Liver (tissue), 9 donors: Measurements from ENCODE around the gene STAT3. TPM values are rescaled to one million over a fixed set of nuclear protein-coding genes. Genes with fewer than 3 reads are reported as not detected.
"Not testable (repeated sequence)": the region's sequence is repeated elsewhere in the genome, so short reads cannot be mapped to it uniquely, and the experiment has no call there.

Experiments used
- DNase-seq: peaks from one replicate; pipeline ENCODE4 v3.0.0-alpha.2; 2017; ENCODE audit warnings: low spot score
- H3K27ac ChIP-seq, 2 donors: one replicate each; pipeline ENCODE4 v1.7.0; 2013; ENCODE audit warnings: inconsistent platforms in 2 of 2, low read length in 2 of 2, control low read depth in 1 of 2, low read depth in 1 of 2, mild to moderate bottlenecking in 1 of 2
- H3K27me3 ChIP-seq, 4 donors: one replicate each; pipeline versions ENCODE4 v1.6.1 to v1.7.0; 2013; ENCODE audit warnings: low read length in 3 of 4, inconsistent platforms in 1 of 4, mild to moderate bottlenecking in 1 of 4, moderate library complexity in 1 of 4; ENCODE audit not compliant: control insufficient read depth in 4 of 4, insufficient read depth in 4 of 4
- H3K36me3 ChIP-seq, 4 donors: one replicate each; pipeline versions ENCODE4 v1.6.1 to v1.7.0; 2013; ENCODE audit warnings: low read length in 3 of 4, mild to moderate bottlenecking in 3 of 4, low read depth in 1 of 4, moderate library complexity in 1 of 4; ENCODE audit not compliant: control insufficient read depth in 4 of 4, insufficient read depth in 3 of 4
- H3K4me1 ChIP-seq, 4 donors: one replicate each; pipeline versions ENCODE4 v1.6.1 to v1.7.0; 2013; ENCODE audit warnings: low read length in 3 of 4, mild to moderate bottlenecking in 3 of 4, moderate library complexity in 1 of 4; ENCODE audit not compliant: control insufficient read depth in 4 of 4, insufficient read depth in 4 of 4
- H3K4me3 ChIP-seq, 3 donors: one replicate each; pipeline versions ENCODE4 v1.6.1 to v1.7.0; 2013; ENCODE audit warnings: low read length in 3 of 3, control low read depth in 1 of 3, low read depth in 1 of 3, mild to moderate bottlenecking in 1 of 3
- H3K9ac ChIP-seq, 2 donors: one replicate each; pipeline ENCODE4 v1.7.0; 2013; ENCODE audit warnings: low read length in 2 of 2, mild to moderate bottlenecking in 2 of 2, moderate library complexity in 2 of 2, control low read depth in 1 of 2, low read depth in 1 of 2
- H3K9me3 ChIP-seq, 4 donors: one replicate each; pipeline versions ENCODE4 v1.6.1 to v1.7.0; 2013; ENCODE audit warnings: low read length in 3 of 4; ENCODE audit not compliant: control insufficient read depth in 4 of 4
- CTCF ChIP-seq: fragments of 150-350 bp; IDR thresholded peaks from 2 replicates; pipeline ENCODE4 v1.5.1; 2017; ENCODE audit warnings: improper control_type of control experiment, low read depth, low read length; ENCODE audit not compliant: missing input control
- EGR1 ChIP-seq, 2 donors: IDR thresholded peaks; 2 replicates each; pipeline ENCODE4 v1.6.1; 2016 to 2018; ENCODE audit warnings: antibody characterized with exemption in 2 of 2, low read depth in 2 of 2
- FOXA1 ChIP-seq: IDR thresholded peaks from 2 replicates; pipeline ENCODE4 v1.6.1; 2016; ENCODE audit warnings: antibody characterized with exemption
- FOXA2 ChIP-seq: IDR thresholded peaks from 2 replicates; pipeline ENCODE4 v1.6.1; 2016; ENCODE audit warnings: antibody characterized with exemption
- GABPA ChIP-seq, 2 donors: IDR thresholded peaks in 1 of 2; conservative IDR thresholded peaks in 1 of 2; 2 replicates each; pipeline ENCODE4 v1.6.1; 2016; ENCODE audit warnings: antibody characterized with exemption in 2 of 2, mild to moderate bottlenecking in 1 of 2, moderate library complexity in 1 of 2
- HNF4A ChIP-seq, 2 donors: conservative IDR thresholded peaks; 2 replicates each; pipeline ENCODE4 v1.6.1; 2016; ENCODE audit warnings: antibody characterized with exemption in 2 of 2, mild to moderate bottlenecking in 2 of 2
- HNF4G ChIP-seq: IDR thresholded peaks from 2 replicates; pipeline ENCODE4 v1.6.1; 2016; ENCODE audit warnings: antibody characterized with exemption
- JUND ChIP-seq, 2 donors: IDR thresholded peaks; 2 replicates each; pipeline ENCODE4 v1.6.1; 2016; ENCODE audit warnings: antibody characterized with exemption in 2 of 2
- MAX ChIP-seq: IDR thresholded peaks from 2 replicates; pipeline ENCODE4 v1.6.1; 2016; ENCODE audit warnings: antibody characterized with exemption
- NR2F2 ChIP-seq: IDR thresholded peaks from 2 replicates; pipeline ENCODE4 v1.6.1; 2016; ENCODE audit warnings: antibody characterized with exemption
- RAD21 ChIP-seq, 2 donors: IDR thresholded peaks; 2 replicates each; pipeline ENCODE4 v1.6.1; 2016; ENCODE audit warnings: antibody characterized with exemption in 2 of 2, mild to moderate bottlenecking in 2 of 2
- RXRA ChIP-seq, 2 donors: IDR thresholded peaks; 2 replicates each; pipeline ENCODE4 v1.6.1; 2017 to 2018; ENCODE audit warnings: antibody characterized with exemption in 2 of 2, mild to moderate bottlenecking in 1 of 2
- SP1 ChIP-seq: IDR thresholded peaks from 2 replicates; pipeline ENCODE4 v1.6.1; 2018; ENCODE audit warnings: antibody characterized with exemption, mild to moderate bottlenecking
- TAF1 ChIP-seq: conservative IDR thresholded peaks from 2 replicates; pipeline ENCODE4 v1.6.1; 2016; ENCODE audit warnings: antibody characterized with exemption, mild to moderate bottlenecking
- YY1 ChIP-seq: IDR thresholded peaks from 2 replicates; pipeline ENCODE4 v1.6.1; 2016; ENCODE audit warnings: antibody characterized with exemption, mild to moderate bottlenecking
- ZBTB33 ChIP-seq: IDR thresholded peaks from 2 replicates; pipeline ENCODE4 v1.6.1; 2016; ENCODE audit warnings: antibody characterized with exemption
- WGBS: extraction: QIAGEN DNeasy Blood & Tissue Kit; methylation state at CpG from one replicate; pipeline ENCODE4 v1.1.7; 2013; 5-methylcytosine and 5-hydroxymethylcytosine counted together
- polyA plus RNA-seq, 2 donors: library from polyadenylated mRNA; stranded (reverse) in 1 of 2; unstranded in 1 of 2; fragments of 200-250 nt in 1 of 2; fragments of >200 nt in 1 of 2; fragmentation: Nextera tagmentation in 1 of 2; extraction: Ambion mirVana in 1 of 2; gene quantifications; one replicate each; pipeline versions ENCODE4 v1.2.1 to v1.2.3, GENCODE V29; 2013 to 2015
- total RNA-seq, 2 donors: library from RNA; depleted of rRNA; stranded (reverse); fragments of >200 nt; gene quantifications; one replicate each; pipeline ENCODE4 v1.2.3, GENCODE V29; 2014
- TF ChIP-seq, protein P1 (sequence below): IDR thresholded peaks from 2 replicates; pipeline ENCODE4 v1.6.1; 2016; ENCODE audit warnings: antibody characterized with exemption, mild to moderate bottlenecking
- TF ChIP-seq, protein P2 (sequence below): IDR thresholded peaks from 2 replicates; pipeline ENCODE4 v1.6.1; 2016; ENCODE audit warnings: antibody characterized with exemption
- donor health status: healthy.
- donor health status: healthy.
- donor health status: healthy.
- donor health status: healthy.
- donor health status: healthy.

Gene STAT3
- total and polyA plus RNA-seq, 4 donors, result 68.7 to 301 (median 114) TPM

DNA sequence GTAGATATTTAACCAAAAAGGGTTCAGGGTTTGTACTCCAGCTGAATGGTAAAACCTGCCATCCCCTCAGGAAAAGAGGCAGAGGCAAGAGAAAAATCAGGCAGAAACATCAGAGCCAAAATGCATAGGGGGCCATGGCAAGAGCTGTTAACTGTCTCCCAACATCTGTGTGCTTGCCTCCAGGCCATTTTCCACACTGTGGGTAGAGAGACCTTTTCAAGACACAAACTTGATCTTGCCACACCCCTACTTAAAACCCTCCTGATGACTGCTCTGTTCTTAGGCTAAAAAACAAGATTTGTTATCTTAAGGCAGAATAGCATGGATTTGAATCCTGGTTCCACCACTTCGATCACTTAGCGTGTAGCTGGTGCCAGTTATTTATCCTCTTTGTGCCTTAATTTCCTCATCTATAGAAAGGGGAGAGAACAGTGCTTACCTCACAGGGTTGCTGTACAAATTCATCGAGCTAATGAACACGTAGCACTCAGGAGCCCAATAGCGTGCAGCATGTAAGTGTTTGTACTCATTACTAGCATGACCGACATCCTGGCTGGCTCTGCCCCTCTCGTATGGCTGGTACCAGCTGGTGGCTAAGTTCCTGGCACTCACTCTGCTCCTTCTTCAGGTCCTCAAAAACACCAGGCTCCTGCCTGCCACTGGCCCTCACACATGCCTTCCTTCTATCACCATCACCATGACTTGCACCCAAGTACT, 25.8 kb downstream of the STAT3 start:
- DNase-seq, result no peak
- Histone ChIP-seq H3K27ac (no peak overlapping the region), H3K4me3 (no peak overlapping the region), H3K9me3 (no peaks in the 10 kb centered on the region), H3K36me3 (peaks cover 0 to 3% (median 0%) of the 10 kb centered on the region in 4 donors), H3K4me1 (peaks cover 16 to 31% (median 23%) of the 10 kb centered on the region in 4 donors), H3K27me3 (no peaks in the 10 kb centered on the region), H3K9ac (no peak overlapping the region)
- no peak for TF ChIP-seq HNF4G
- peak; percentile 9 for TF ChIP-seq YY1
- no peak for TF ChIP-seq RXRA (IDR thresholded peaks at IDR 0.05)
- 94% methylated on average over 7 of the region's 7 CpGs for WGBS

GRCh38 chr17:42361781-42362186, 26.5 kb downstream of the STAT3 start:
- Histone ChIP-seq H3K27ac (no peak overlapping the region), H3K27me3 (no peaks in the 10 kb centered on the region), H3K4me3 (no peak overlapping the region), H3K36me3 (peaks cover 0 to 3% (median under 1%) of the 10 kb centered on the region in 4 donors), H3K9me3 (no peaks in the 10 kb centered on the region), H3K9ac (no peak overlapping the region), H3K4me1 (peaks cover 15 to 27% (median 20%) of the 10 kb centered on the region in 4 donors)
- 51% methylated on average over 2 of the region's 2 CpGs for WGBS
- DNase-seq, result no peak
- TF ChIP-seq FOXA1, result no peak
- TF ChIP-seq, protein P1, sequence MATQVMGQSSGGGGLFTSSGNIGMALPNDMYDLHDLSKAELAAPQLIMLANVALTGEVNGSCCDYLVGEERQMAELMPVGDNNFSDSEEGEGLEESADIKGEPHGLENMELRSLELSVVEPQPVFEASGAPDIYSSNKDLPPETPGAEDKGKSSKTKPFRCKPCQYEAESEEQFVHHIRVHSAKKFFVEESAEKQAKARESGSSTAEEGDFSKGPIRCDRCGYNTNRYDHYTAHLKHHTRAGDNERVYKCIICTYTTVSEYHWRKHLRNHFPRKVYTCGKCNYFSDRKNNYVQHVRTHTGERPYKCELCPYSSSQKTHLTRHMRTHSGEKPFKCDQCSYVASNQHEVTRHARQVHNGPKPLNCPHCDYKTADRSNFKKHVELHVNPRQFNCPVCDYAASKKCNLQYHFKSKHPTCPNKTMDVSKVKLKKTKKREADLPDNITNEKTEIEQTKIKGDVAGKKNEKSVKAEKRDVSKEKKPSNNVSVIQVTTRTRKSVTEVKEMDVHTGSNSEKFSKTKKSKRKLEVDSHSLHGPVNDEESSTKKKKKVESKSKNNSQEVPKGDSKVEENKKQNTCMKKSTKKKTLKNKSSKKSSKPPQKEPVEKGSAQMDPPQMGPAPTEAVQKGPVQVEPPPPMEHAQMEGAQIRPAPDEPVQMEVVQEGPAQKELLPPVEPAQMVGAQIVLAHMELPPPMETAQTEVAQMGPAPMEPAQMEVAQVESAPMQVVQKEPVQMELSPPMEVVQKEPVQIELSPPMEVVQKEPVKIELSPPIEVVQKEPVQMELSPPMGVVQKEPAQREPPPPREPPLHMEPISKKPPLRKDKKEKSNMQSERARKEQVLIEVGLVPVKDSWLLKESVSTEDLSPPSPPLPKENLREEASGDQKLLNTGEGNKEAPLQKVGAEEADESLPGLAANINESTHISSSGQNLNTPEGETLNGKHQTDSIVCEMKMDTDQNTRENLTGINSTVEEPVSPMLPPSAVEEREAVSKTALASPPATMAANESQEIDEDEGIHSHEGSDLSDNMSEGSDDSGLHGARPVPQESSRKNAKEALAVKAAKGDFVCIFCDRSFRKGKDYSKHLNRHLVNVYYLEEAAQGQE, result no peak
- no peak for TF ChIP-seq SP1
- peak; percentile 55 for TF ChIP-seq YY1
- TF ChIP-seq HNF4A (conservative IDR thresholded peaks at IDR 0.05), result peak in 1 of 2 donors; percentile 50
- no peak for TF ChIP-seq GABPA (IDR thresholded peaks at IDR 0.05 in 1 of 2, conservative IDR thresholded peaks at IDR 0.05 in 1 of 2)
- TF ChIP-seq, protein P2, sequence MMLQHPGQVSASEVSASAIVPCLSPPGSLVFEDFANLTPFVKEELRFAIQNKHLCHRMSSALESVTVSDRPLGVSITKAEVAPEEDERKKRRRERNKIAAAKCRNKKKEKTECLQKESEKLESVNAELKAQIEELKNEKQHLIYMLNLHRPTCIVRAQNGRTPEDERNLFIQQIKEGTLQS, result no peak
- no peak for TF ChIP-seq EGR1 (IDR thresholded peaks at IDR 0.05; ENCODE audit: low read depth in 2 of 2)
- TF ChIP-seq RAD21 (IDR thresholded peaks at IDR 0.05), result no peak
- TF ChIP-seq MAX, result no peak
- no peak for TF ChIP-seq FOXA2
- TF ChIP-seq JUND (IDR thresholded peaks at IDR 0.05), result peak; percentile 38 to 44
- no peak for TF ChIP-seq NR2F2
- TF ChIP-seq CTCF, result no peak
- TF ChIP-seq RXRA (IDR thresholded peaks at IDR 0.05), result peak in 1 of 2 donors; percentile 53
- TF ChIP-seq TAF1, result no peak
- TF ChIP-seq HNF4G, result no peak
- no peak for TF ChIP-seq ZBTB33

DNA sequence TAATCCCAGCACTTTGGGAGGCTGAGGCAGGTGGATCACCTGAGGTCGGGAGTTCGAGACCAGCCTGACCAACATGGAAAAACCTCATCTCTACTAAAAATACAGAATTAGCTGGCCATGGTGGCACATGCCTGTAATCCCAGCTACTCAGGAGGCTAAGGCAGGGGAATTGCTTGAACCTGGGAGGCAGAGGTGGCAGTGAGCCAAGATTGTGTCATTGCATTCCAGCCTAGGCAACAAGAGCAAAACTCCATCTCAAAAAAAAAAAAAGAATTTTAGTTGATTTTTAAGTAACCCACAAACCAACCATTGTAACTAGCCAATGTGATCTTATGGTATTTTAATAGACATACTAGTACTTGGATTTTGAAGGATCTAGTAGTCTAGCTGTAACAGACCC, 27.9 kb downstream of the STAT3 start:
- 97% methylated on average over 2 of the region's 2 CpGs for WGBS
- H3K9me3 ChIP-seq, H3K36me3 ChIP-seq, H3K27ac ChIP-seq, H3K9ac ChIP-seq, DNase-seq, H3K4me3 ChIP-seq, H3K27me3 ChIP-seq: not testable (repeated sequence)
- H3K4me1 ChIP-seq, result peaks cover 12 to 24% (median 18%) of the 10 kb centered on the region in 4 donors
